Measurements from ENCODE around the gene GRPR. TPM values are rescaled to one million over a fixed set of nuclear protein-coding genes. Genes with fewer than 3 reads are reported as not detected.
"Not testable (repeated sequence)": the region's sequence is repeated elsewhere in the genome, so short reads cannot be mapped to it uniquely, and the experiment has no call there.

GRPR gene
- polyA plus RNA-seq, 3 donors from 2014 or later, result not detected

DNA sequence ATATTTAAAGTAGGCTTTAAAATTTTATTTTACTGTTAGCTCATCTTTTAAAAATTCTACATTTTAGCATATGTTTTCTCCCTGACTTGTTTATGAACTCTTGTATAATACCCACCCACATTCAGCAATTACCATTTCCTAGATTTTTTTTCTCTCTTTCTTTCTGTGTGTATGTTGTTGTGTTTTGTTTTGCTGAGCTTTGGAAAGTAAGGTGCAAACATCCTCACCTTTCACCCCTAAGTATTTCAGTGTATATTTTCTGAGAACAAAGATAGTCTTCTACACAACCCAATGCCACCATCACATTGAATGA lies 18.8 kb downstream of the GRPR start:
- Mint-ChIP-seq H3K36me3 (no peaks in the 10 kb centered on the region), H3K27me3 (ENCODE audit: low read depth in 3 of 3) (peaks cover 0 to 14% (median 3%) of the 10 kb centered on the region in 3 donors), H3K4me3 (no peak overlapping the region), H3K27ac (no peak overlapping the region), H3K4me1 (peaks cover 3 to 16% of the 10 kb centered on the region in 2 donors), H3K9me3 (peaks cover 0 to 4% (median 0%) of the 10 kb centered on the region in 6 donors)
- no peak for DNase-seq

DNA sequence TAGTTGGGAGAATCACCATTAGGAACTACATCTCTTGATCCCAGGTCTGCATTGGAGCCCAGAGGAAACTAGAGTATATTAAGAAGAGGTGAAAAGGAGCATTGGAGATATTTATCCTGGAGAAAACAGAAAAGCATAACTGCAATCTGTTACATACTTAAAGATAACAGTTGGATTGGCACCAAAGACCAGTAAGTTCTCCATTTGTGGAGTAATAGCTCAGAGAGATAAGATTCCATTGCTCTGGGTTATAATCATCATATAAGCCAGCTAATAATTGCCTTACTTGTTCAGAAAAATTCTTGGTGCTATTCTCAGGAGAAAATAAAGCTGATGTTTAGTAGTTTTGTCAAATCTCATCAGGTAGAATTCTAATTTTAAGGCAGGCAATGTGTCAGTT lies 20.6 kb downstream of the GRPR start:
- no peak for DNase-seq
- Mint-ChIP-seq H3K27ac (no peak overlapping the region), H3K4me1 (peaks cover 3 to 16% of the 10 kb centered on the region in 2 donors), H3K9me3 (peaks cover 0 to 4% (median 0%) of the 10 kb centered on the region in 6 donors), H3K36me3 (no peaks in the 10 kb centered on the region), H3K4me3 (no peak overlapping the region), H3K27me3 (ENCODE audit: low read depth in 3 of 3) (peaks cover 0 to 12% (median 3%) of the 10 kb centered on the region in 3 donors)

DNA sequence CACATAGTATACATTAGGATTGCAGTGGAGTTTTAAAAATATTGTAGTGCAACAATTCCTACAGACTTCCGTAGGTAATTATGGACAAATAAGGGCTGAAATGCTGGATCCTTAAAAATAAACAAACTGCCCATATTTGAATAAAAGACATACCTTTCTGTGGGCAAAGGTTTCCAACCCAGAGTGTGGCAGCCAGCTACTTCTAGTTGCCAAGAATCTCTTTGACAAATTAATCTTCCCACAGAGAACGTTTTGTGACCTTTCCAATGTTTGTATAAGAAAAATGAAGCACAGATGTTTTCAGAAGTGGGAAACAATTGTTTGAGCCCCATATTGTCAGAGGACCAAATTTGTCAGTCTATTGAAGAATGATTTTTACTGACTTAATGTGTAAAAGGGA lies 21.1 kb downstream of the GRPR start:
- H3K27ac Mint-ChIP-seq, result no peak overlapping the region
- no peaks in the 10 kb centered on the region for H3K36me3 Mint-ChIP-seq

DNA sequence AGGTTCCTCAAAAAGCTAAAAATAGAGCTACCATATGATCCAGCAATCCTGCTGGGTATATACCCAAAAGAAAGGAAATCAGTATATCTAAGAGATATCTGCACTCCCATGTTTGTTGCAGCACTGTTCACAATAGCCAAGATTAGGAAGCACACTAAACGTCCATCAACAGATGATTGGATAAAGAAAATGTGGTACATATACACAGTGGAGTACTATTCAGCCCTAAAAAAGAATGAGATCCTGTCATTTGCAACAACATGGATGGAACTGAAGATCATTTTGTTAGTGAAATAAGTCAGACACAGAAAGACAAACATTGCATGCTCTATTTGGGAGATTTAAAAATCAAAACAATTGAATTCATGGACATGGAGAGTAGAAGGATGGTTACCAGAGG lies 21.7 kb downstream of the GRPR start:
- H3K4me1 Mint-ChIP-seq, result not testable (repeated sequence)

More for the DNA sequence above, 21.1 kb downstream of the GRPR start:
- peaks cover 3 to 16% of the 10 kb centered on the region in 2 donors for H3K4me1 Mint-ChIP-seq
- peaks cover 2 to 14% (median 3%) of the 10 kb centered on the region in 3 donors for H3K27me3 Mint-ChIP-seq (ENCODE audit: low read depth in 3 of 3)
- no peak for DNase-seq
- no peak overlapping the region for H3K4me3 Mint-ChIP-seq
- peaks cover 0 to 4% (median 0%) of the 10 kb centered on the region in 6 donors for H3K9me3 Mint-ChIP-seq

DNA sequence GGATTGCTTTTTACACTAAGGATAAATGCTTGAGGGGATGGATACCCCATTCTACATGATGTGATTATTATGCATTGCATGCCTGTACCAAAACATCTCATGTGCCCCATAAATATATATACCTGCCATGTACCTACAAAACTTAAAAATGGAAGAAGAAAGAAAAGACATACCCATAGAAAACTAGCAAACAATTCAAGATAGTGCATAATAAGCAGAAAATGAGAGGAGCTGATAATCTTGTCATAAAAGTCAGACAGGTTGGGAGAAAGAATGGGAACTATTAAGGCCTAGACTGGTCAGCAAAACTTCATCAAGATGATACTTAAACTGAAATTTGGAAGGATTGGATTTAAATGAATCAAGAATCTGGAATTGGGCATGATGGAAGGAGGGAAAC lies 22.3 kb downstream of the GRPR start:
- H3K36me3 Mint-ChIP-seq, result no peaks in the 10 kb centered on the region
- no peak overlapping the region for H3K4me3 Mint-ChIP-seq
- peaks cover 0 to 4% of the 10 kb centered on the region in 2 donors for H3K4me1 Mint-ChIP-seq
- H3K27ac Mint-ChIP-seq, result no peak overlapping the region
- DNase-seq, result no peak
- H3K27me3 Mint-ChIP-seq (ENCODE audit: low read depth in 3 of 3), result peaks cover 2 to 14% (median 3%) of the 10 kb centered on the region in 3 donors
- H3K9me3 Mint-ChIP-seq, result peaks cover 0 to 4% (median 0%) of the 10 kb centered on the region in 6 donors

More for the DNA sequence above, 21.7 kb downstream of the GRPR start:
- not testable (repeated sequence) for H3K4me3 Mint-ChIP-seq, DNase-seq, H3K27ac Mint-ChIP-seq, H3K9me3 Mint-ChIP-seq, H3K36me3 Mint-ChIP-seq
- H3K27me3 Mint-ChIP-seq (ENCODE audit: low read depth in 3 of 3), result peaks cover 2 to 14% (median 3%) of the 10 kb centered on the region in 3 donors

DNA sequence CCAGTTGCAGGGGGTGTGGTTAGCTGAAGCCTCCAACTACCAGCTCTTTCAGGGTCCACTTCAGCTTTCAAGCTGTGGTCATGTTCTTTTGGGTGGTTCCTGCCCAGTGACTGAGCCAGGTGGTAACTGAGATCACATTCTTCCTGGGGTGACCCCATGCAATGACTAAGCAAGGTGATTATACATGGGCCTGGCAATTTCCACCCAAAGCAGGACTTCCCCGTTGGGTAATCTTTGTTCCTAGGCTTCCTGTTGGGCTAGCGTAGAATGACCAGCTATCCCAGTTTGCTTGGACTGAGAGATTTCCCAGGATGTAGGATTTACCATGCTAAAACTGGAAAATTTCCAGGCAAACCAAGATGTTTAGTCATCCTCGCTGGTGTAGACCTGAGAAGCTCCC lies 25.5 kb downstream of the GRPR start:
- no peak overlapping the region for H3K27ac Mint-ChIP-seq
- no peaks in the 10 kb centered on the region for H3K36me3 Mint-ChIP-seq
- peaks cover 0 to 4% (median 0%) of the 10 kb centered on the region in 6 donors for H3K9me3 Mint-ChIP-seq
- H3K4me3 Mint-ChIP-seq, result no peak overlapping the region
- no peak for DNase-seq
- H3K4me1 Mint-ChIP-seq, result no peaks in the 10 kb centered on the region
- peaks cover 2 to 13% (median 2%) of the 10 kb centered on the region in 3 donors for H3K27me3 Mint-ChIP-seq (ENCODE audit: low read depth in 3 of 3)

DNA sequence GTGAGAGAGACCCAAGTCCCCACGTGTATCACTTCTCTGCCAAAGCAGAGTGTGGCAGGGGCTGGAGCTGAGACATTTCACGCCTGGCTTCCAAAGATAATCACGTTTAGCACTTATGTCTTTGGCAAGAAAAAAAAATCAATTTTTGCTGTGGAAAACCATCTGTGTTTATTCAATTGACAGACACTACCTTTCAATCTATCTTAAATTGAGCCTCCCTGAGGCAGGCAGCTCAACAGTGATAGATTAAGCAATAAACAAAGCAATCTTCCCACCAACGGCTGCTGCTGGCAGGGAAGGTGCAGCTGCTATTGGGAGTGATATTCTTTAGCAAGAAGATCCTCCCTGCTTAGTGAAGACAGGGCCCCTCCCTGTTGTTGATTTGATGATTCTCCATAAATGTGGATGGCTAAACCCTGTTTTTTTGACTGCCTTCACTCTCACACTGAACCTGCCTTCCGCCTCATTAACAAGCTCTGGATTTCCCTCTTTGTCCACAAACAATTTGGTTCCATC lies 32.3 kb downstream of the GRPR start:
- H3K27me3 Mint-ChIP-seq (ENCODE audit: low read depth in 3 of 3), result peaks cover 0 to 3% (median 2%) of the 10 kb centered on the region in 3 donors
- no peaks in the 10 kb centered on the region for H3K4me1 Mint-ChIP-seq
- no peak for DNase-seq
- no peak overlapping the region for H3K4me3 Mint-ChIP-seq
- no peak overlapping the region for H3K27ac Mint-ChIP-seq
- no peaks in the 10 kb centered on the region for H3K9me3 Mint-ChIP-seq
- H3K36me3 Mint-ChIP-seq, result no peaks in the 10 kb centered on the region

DNA sequence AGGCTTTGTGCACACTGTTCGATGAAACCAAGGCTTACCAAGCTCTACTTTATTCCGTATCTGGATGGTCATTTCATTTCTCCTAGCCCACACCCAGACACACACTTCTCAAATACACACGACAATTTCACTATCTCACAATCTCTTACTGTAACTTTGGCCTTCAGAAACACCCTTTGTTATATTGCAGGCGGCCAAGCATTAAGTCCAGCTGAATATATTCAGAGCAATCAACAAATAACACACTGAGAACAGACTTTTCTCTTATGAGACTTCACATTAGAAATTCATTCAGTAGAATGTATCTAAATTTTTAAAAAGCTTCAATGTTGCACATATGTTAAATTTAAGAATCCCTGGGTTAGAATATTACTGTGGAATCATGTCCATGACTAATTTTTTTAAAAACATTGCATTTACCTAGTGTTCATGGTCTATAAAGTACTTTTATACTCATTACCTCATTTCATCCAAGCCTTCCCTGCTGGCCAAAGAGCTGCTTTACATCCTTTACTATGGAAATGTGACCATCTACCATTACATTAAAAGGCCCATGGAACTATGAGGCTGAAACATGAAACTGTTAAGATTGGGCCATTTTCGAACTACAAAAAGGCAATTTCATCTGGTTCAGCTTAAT lies 33.4 kb downstream of the GRPR start:
- Mint-ChIP-seq H3K9me3 (no peaks in the 10 kb centered on the region), H3K4me3 (no peak overlapping the region), H3K36me3 (no peaks in the 10 kb centered on the region), H3K27ac (no peak overlapping the region), H3K27me3 (ENCODE audit: low read depth in 3 of 3) (peaks cover 0 to 2% (median 2%) of the 10 kb centered on the region in 3 donors), H3K4me1 (no peaks in the 10 kb centered on the region)
- no peak for DNase-seq

DNA sequence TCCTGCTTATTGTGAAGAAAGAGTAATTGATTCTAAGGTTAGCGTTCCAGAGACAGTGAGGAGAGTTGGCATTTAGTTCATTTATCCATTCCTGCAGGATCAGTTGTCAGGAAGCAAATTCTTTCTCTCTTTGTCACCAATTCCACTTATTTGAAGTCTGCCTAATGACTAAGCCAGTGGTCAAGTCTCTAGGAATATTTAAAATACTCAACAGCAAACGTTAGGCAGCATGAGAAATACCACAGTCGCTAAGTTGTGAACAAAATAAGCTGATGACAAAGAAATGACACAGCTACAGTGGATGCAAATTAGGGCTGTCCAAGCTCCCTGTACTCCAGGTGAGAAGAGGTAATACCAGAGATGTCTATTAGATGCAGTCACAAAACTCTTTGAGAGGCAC lies 37.4 kb downstream of the GRPR start:
- Mint-ChIP-seq H3K4me3 (no peak overlapping the region), H3K9me3 (no peaks in the 10 kb centered on the region), H3K27ac (no peak overlapping the region), H3K4me1 (no peaks in the 10 kb centered on the region), H3K36me3 (no peaks in the 10 kb centered on the region), H3K27me3 (ENCODE audit: low read depth in 3 of 3) (peaks cover 0 to 3% (median 3%) of the 10 kb centered on the region in 3 donors)
- no peak for DNase-seq

DNA sequence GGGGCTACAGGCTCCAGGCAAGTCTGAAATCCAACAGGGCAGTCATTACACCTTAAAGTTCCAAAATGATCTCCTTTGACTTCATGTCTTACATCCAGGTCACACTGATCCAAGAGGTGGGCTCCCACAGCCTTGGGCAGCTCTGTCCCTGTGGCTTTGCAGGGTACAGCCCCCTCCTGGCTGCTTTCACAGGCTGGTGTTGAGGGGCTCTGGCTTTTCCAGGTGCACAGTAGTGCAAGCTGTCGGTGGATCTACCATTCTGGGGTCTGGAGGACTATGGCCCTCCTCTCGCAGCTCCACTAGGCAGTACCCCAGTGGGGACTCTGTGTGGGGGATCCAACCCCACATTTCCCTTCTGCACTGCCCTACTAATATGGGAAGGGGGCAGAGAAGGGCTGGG lies 37.8 kb downstream of the GRPR start:
- H3K27ac Mint-ChIP-seq; H3K9me3 Mint-ChIP-seq; H3K4me1 Mint-ChIP-seq; H3K4me3 Mint-ChIP-seq; H3K27me3 Mint-ChIP-seq (ENCODE audit: low read depth in 3 of 3); DNase-seq; H3K36me3 Mint-ChIP-seq: not testable (repeated sequence)

DNA sequence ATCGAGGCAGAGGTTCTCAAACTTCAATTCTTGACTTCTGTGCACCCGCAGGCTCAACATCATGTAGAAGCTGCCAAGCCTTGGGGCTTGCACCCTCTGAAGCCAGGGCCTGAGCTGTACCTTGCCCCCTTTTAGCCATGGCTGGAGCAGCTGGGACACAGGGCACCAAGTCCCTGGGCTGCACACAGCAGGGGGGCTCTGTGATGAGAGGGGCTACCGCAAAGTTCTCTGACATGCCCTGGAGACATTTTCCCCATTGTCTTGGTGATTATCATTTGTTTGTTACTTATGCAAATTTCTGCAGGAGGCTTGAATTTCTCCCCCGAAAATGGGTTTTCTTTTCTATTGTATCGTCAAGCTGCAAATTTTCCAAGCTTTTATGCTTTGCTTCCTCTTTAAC lies 39.0 kb downstream of the GRPR start:
- Mint-ChIP-seq H3K9me3 (no peaks in the 10 kb centered on the region), H3K36me3 (no peaks in the 10 kb centered on the region), H3K27me3 (ENCODE audit: low read depth in 3 of 3) (peaks cover 0 to 16% (median 3%) of the 10 kb centered on the region in 3 donors), H3K4me3 (no peak overlapping the region), H3K4me1 (no peaks in the 10 kb centered on the region), H3K27ac (no peak overlapping the region)
- DNase-seq, result no peak

DNA sequence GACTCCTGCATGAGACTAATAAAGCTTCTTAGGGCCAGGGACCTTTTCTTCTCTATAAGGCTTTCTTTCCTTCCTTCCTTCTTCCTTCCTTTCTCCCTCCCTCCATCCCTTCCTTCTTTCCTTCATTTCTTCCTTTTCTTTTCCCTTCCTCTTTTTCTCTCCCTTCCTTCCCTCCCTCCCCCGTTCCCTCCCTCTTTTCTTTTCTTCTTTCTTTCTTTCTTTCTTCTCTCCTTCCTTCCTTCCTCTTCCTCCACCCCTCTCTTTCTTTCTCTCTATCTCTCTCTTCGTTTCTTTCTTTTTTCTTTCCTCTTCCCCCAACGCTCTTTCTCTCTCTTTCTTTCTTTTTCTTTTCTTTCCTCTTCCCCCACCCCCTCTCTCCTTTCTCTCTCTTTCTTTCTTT lies 41.4 kb downstream of the GRPR start:
- DNase-seq, result no peak
- Mint-ChIP-seq H3K4me1 (no peaks in the 10 kb centered on the region), H3K36me3 (no peaks in the 10 kb centered on the region), H3K27me3 (ENCODE audit: low read depth in 3 of 3) (peaks cover 0 to 16% (median 3%) of the 10 kb centered on the region in 3 donors), H3K4me3 (no peak overlapping the region), H3K27ac (no peak overlapping the region), H3K9me3 (no peaks in the 10 kb centered on the region)

DNA sequence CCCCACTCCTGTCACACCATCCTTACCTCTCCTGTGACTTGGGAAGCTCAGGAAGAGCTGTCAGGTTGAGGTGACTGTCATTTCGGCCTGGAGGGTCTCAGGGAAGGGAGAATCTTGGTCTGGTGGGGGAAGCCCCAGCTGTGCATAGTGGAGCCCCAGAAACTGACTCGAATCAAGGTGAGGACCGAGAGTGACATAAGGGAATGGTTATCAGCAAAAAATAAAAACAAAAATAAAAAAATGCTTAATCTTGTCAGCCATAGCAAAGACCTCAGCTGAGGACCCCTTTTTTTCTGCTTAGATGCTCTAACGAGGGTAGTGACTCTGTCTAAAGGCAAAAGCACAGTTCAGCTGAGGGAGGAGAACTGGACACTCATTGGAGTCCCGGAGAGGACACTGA lies 43.8 kb downstream of the GRPR start, which contains the start of gene MAGEB17:
Gene MAGEB17 (plus strand): TSS at position 301 of the 400 bp plus-strand sequence. CDS start 2,902 bp downstream, outside the sequence.
- no peak within 1 kb of the TSS for H3K4me3 Mint-ChIP-seq

DNA sequence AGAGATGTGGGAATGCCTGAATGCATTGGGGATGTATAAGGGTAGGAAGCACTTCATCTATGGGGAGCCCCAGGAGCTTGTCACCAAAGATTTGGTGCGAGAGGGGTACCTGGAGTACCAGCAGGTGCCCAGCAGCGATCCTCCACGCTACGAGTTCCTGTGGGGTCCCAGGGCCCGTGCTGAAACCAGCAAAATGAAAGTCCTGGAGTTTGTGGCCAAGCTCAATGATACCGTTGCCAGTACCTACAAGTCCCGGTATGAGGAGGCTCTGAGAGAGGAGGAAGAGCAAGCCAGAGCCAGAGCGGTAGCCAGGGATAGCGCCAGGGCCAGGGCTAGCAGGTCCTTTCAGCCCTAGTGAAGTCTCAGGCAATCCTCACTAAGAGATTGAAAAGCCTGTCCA lies 47.7 kb downstream of the GRPR start:
- H3K4me1 Mint-ChIP-seq, result no peaks in the 10 kb centered on the region
- H3K27me3 Mint-ChIP-seq (ENCODE audit: low read depth in 3 of 3), result peaks cover 0 to 13% (median 4%) of the 10 kb centered on the region in 3 donors

More for the DNA sequence above, 43.8 kb downstream of the GRPR start, which contains the start of gene MAGEB17:
- no peaks in the 10 kb centered on the region for H3K36me3 Mint-ChIP-seq
- DNase-seq, result no peak
- no peaks in the 10 kb centered on the region for H3K4me1 Mint-ChIP-seq
- peaks cover 0 to 18% (median 3%) of the 10 kb centered on the region in 3 donors for H3K27me3 Mint-ChIP-seq (ENCODE audit: low read depth in 3 of 3)
- H3K9me3 Mint-ChIP-seq, result no peaks in the 10 kb centered on the region
- H3K27ac Mint-ChIP-seq, result no peak within 1 kb of the TSS

DNA sequence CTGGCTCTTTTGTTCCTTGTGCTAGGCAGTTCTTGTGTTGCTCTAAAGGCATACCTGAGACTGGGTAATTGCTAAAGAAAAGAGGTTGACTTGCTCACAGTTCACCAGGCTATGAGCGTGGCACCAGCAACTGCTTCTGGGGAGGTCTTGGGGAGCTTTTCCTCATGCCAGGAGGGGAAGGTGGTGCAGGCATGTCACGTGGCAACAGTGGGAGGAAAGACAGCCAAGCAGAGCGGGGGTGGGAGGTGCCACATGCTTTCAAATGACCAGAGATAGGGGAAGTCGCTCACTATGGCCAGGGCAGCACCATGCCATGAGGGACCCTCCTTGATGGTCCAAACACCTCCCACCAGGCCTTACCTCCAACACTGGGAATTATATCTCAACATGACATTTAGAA lies 48.6 kb downstream of the GRPR start:
- Mint-ChIP-seq H3K27me3 (ENCODE audit: low read depth in 3 of 3) (peaks cover 0 to 4% (median 2%) of the 10 kb centered on the region in 3 donors), H3K4me1 (no peaks in the 10 kb centered on the region), H3K36me3 (no peaks in the 10 kb centered on the region), H3K9me3 (no peaks in the 10 kb centered on the region), H3K4me3 (no peak overlapping the region), H3K27ac (no peak overlapping the region)
- DNase-seq, result no peak

More for the DNA sequence above, 47.7 kb downstream of the GRPR start:
- Mint-ChIP-seq H3K36me3 (no peaks in the 10 kb centered on the region), H3K27ac (no peak overlapping the region), H3K9me3 (no peaks in the 10 kb centered on the region), H3K4me3 (no peak overlapping the region)
- no peak for DNase-seq

Data from immature natural killer cell (primary cell).